GM19467 (cell line): Measurements from ENCODE around the gene PEAK1.
"Not testable (repeated sequence)": the region's sequence is repeated elsewhere in the genome, so short reads cannot be mapped to it uniquely, and the experiment has no call there.

Experiments
- ATAC-seq: cut with Tn5 transposase; IDR thresholded peaks from one replicate; pipeline ENCODE4 v1.9.1; 2021; ENCODE audit warnings: mild to moderate bottlenecking, moderate library complexity; ENCODE audit not compliant: unreplicated experiment

Gene PEAK1

DNA sequence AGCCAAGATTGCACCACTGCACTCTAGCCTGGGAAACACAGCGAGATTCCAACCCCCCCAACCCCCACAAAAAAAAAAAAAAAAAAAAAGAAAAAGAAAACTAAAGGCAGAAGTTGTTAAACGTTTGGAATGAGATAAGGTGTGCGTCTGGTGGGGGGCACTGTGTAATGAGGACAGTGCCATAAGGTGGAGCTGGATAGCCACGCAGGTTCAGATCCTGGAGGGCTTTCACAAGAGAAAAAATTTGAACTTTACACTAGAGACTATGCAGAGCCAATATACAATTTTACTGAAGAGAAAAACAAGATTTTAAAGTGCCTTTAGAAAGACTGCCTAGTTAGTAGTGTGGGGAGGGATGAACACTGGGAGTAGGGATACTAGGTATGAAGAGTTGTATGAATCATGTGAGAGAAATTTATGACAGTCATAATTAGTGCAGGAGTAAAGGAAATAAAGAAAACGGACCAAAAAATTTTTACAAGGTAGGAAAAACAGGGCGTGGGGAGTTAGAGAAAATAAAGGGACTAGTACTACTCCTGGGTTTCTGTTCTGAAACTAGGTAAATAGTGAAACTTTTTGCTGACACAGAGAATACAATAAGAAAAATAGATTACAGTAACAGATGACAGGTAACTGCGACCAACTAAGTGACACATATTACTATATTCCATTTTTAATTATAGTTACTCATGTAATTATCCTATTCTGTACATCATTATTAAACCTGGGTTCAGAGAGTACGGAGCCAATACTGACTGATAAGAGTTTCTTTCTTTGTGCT lies 108.1 kb downstream of the PEAK1 start:
- ATAC-seq = no peak

DNA sequence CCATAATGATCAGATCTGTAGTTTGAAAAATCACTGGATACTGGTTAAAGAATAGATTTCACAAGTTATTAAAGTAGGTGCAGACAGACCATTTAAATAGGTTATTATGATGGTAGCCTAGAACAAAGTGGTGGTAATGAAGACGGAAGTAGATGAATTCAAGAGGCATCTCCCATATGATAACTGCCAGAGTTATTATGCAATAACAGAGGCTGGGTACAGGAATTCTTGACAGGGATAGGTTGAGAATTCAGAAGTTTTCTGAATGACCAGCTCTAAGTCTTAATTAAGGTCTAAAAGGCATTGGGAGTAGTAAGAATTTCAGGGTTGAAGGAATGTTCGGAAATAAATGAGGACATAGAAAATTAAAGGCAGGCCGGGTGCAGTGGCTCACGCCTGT lies 108.9 kb downstream of the PEAK1 start:
- no peak for ATAC-seq

GRCh38 chr15:77309392-77309791 lies 110.5 kb downstream of the PEAK1 start:
- ATAC-seq = no peak

DNA sequence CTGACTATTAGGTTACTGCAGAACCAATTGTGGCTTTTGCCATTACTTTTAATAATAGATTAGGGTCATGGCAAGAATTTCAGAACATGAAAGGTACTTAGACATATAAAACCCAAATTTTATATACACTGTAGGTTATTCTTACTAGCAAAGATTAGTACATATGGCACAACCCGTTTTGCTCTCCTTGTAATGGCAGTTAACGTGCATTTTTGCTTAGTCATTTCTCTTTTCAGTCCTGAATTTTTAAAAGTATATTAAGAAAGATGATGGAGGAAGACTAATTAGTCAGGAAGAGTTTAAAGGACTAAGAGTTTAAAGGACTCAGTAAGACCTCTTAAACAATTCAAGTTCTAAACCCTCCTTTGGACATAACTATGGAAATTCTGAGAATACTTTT lies 114.0 kb downstream of the PEAK1 start:
- no peak for ATAC-seq

- ATAC-seq = no peak
Observed at GRCh38 chr15:77296773-77297337, 123.0 kb downstream of the PEAK1 start.

- no peak for ATAC-seq
Observed at GRCh38 chr15:77295446-77295845, 124.5 kb downstream of the PEAK1 start.

DNA sequence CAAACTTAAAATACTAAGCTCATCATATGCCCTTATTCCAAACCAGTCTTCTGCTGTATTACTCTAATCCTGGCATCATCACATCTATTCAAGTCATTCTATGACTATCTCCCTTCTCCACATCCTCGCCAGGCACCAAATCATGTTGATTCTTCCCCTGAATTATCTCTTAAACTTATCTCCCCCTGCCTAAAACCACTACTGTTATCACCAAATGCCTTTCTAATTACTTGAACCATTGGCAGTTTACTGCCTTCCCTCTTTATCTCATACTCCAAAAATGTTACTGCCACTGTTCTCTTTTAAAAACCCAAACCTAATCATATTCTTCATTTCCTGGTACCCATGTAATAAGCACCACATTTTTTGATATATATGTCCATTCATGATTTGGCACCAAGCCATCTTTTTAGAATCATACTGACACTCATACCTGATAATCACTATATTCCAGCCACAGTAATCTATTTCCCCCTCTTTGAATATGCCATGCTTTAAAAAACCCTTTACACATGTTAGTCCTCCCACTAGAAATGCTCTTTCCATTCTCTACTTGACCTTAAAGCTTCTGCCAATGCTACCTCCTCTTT lies 126.8 kb downstream of the PEAK1 start:
- no peak for ATAC-seq

GRCh38 chr15:77291107-77291506 lies 128.8 kb downstream of the PEAK1 start:
- ATAC-seq = no peak

- ATAC-seq = no peak
Observed at GRCh38 chr15:77287385-77287784, 132.5 kb downstream of the PEAK1 start.

DNA sequence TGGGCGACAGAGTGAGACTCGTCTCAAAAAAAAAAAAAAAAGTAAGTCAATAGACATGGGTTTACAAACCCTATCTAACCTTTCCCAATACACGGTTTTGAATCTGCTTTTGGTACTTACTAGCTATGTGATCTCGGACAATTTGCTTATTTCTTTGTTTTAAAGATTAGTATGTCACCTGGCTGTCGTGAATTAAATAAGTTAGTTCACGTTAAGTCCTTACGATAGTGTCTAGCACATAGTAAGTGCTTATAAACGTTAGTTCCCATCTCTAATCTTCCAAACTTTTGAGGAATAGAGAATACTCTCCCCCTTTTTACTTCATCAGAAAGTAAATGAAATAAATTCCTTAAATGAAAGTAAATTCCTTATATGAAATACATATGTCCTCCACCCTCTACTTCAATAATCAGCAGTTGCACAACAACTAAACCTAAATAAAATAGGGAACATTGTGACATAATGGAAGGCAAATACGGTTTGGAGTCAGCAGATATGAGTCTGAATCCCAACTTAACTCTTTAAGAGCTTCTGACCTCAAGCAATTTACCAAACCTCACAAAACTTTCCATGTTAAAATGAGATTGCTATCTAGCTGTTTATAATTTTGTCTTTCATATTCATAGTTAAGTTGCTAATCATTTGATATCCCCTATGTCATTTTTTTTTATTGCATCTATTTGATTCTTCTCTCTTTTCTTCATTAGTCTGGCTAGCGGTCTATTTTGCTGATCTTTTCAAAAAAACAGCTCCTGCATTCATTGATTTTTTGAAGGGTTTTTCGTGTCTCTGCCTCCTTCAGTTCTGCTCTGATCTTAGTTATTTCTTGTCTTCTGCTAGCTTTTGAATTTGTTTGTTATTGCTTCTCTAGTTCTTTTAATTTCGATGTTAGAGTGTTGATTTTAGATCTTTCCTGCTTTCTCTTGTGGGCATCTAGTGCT lies 134.6 kb downstream of the PEAK1 start:
- ATAC-seq = no peak

DNA sequence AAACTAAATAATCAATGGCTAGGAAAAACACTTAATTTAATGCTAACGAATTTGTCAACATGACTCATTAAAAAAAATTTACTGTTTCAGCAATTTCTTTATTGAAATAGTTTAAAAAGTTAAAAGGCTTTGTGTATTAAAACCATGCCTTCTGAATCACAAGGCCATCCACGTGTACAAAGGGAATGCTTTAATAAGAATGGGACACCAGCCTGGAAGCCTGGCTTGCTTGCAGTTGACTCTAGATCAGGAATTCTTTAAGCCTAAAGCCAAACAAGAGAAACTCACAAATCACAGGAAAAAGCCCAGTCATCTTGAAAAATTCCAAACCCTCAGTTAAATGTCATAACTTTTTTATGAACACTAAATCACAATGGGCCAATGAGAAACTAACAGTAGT lies 137.6 kb downstream of the PEAK1 start:
- ATAC-seq = no peak

GRCh38 chr15:77276943-77277342 lies 143.0 kb downstream of the PEAK1 start:
- ATAC-seq = no peak

- no peak for ATAC-seq
Observed at GRCh38 chr15:77276096-77276495, 143.8 kb downstream of the PEAK1 start.

DNA sequence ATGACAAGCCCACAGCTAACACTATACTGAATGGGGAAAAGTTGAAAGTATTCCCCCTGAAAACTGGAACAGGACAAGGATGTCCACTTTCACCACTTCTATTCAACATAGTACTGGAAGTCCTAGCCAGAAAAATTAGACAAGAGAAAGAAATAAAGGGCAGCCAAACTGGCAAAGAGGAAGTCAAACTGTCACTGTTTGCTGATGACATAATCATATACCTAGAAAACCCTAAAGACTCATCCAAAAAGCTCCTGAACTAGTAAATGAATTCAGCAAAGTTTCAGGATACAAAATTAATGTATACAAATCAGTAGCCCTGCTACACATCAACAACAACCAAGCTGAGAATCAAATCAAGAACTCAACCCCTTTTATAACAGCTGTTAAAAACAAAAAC lies 146.8 kb downstream of the PEAK1 start:
- not testable (repeated sequence) for ATAC-seq

DNA sequence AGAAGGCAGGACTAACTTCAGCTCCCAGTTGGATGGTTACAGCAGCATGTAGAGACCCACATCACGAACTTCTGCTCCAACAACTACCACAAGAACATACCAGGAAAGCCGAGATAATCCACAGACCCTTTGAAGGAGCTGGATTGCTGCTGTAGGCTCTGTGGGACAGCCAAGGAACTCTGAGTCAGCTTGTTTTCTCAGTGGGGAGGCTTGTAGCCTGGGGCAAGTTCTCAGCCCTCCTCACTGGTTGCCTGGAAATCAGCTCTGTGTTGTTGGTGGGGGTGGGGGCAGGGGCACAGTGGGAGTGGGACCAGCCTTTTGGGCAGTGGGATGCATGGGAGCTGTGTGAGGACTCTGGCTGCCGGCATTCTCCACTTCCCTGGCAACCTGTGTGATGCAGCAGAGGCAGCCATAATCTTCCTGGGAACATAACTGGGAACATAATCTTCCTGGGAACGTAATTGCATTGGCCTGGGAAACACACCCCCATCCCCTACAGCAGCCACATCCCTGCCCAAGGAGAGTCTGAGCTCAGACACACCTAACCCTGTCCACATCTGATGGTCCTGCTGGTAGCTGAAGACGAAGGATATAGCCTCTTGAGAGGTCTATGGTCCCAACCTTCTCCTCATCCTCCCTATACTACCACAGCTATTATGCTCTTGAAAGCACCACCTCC lies 153.1 kb downstream of the PEAK1 start:
- ATAC-seq = no peak

GRCh38 chr15:77255385-77255784 lies 164.5 kb downstream of the PEAK1 start:
- no peak for ATAC-seq

DNA sequence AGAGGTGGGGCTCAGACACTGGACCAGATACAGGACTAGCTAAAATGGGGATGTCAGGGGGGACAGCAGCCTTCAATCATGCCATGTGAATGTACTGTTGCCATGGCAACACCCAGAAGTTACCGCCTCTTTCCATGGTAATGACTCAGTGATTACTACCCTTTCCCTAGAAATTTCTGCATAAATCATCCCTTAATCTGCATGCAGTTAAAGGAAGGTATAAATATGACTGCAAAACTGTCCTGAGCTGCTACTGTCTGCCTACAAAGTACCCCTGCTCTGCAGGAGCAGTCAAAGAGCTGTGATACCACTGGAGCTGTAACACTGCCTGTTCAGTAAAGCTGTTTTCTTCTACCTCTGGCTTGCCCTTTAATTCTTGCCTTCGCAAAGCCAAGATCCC lies 168.2 kb downstream of the PEAK1 start:
- no peak for ATAC-seq

- no peak for ATAC-seq
Observed at GRCh38 chr15:77247116-77247515, 172.8 kb downstream of the PEAK1 start.

GRCh38 chr15:77243716-77244401 lies 176.0 kb downstream of the PEAK1 start:
- ATAC-seq = no peak

GRCh38 chr15:77243135-77243534 lies 176.8 kb downstream of the PEAK1 start:
- ATAC-seq = no peak
